ENCODE results near the gene PNMT.

The PNMT gene

GRCh38 chr17:39629494-39629880 lies 38.8 kb upstream of the PNMT start (continued):
- no peak for TF ChIP-seq PRDM2 (tag by site-specific recombination; IDR thresholded peaks at IDR 0.05; ENCODE audit: borderline replicate concordance)
- TF ChIP-seq GLIS2 (tag by site-specific recombination; IDR thresholded peaks at IDR 0.05) = peak; percentile 40; the same call in 1 of the 2 replicates
- TF ChIP-seq ZSCAN5A (tag by site-specific recombination; IDR thresholded peaks at IDR 0.05) = no peak

DNA sequence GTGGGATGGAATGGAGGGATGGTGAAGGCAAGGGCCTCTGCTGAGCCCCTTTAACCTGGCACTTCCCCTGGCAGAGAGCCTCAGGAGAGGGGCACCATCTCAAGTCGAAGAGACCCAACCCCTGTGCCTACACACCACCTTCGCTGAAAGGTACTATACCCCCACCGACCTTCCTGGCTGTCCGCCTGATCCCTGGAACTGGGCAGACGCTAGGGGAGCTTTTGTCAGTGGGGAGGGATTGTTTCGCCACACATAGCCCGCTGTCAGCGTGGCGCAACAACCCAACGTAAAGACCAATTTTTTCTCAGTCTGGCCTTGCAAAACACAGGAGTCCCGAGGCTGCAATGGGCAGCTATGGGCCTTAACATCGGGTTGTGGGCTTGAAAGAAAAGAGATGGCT lies 38.4 kb upstream of the PNMT start:
- H3K27ac ChIP-seq (ENCODE audit: extremely low read depth, low read depth, low read length) = no peak overlapping the region
- no peak overlapping the region for H3K4me3 ChIP-seq (ENCODE audit: low read depth, low read length)
- CTCF ChIA-PET = interaction anchor here (0.6 to 14.6 kb wide), 4 partner anchors 8 to 133 kb away, joined by 3 to 311 read pairs (median 4); partner anchors contain the start of gene MIEN1
- POLR2A ChIA-PET = interaction anchor here (1.9 kb wide), 1 partner anchor 70 kb away, joined by 6 read pairs; the partner anchor contains the start of gene ERBB2
- H3K4me1 ChIP-seq (ENCODE audit: control insufficient read depth, insufficient read depth, low read length) = peaks cover 7% of the 10 kb centered on the region
- no peaks in the 10 kb centered on the region for H3K36me3 ChIP-seq (ENCODE audit: control insufficient read depth in 2 of 2, insufficient read depth in 1 of 2, low read length in 2 of 2)
- no peaks in the 10 kb centered on the region for H3K9me3 ChIP-seq (ENCODE audit: control insufficient read depth, insufficient read depth, low read depth, low read length)
- TF ChIP-seq ZNF514 (tag by site-specific recombination; IDR thresholded peaks at IDR 0.05) = no peak
- TF ChIP-seq ZNF311 (tag by site-specific recombination; IDR thresholded peaks at IDR 0.05; ENCODE audit: borderline replicate concordance) = no peak
- TF ChIP-seq ZNF600 (tag by site-specific recombination; IDR thresholded peaks at IDR 0.05) = peak; percentile 23; the same call in 1 of the 2 replicates

DNA sequence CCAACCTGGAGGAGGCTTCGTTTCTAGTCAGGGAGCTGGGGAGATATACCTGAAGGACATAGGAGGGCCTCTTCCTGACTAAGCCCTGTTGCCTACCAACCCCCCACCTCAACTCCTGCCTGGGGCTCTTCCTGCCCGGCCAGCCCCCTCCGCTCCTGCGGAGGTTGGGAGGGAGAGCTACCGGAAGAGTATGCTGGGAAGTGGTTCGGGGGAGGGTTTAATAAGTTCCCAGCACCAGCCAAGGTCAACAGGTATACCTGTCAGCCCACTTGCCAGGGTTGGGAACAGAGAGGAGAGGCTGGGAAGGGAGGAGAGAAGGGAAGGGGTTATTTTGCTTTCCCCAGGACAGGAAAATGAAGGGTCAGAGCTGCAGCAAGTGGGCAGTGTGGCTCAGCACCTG lies 36.9 kb upstream of the PNMT start:
- Histone ChIP-seq H3K9me3 (ENCODE audit: control insufficient read depth, insufficient read depth, low read depth, low read length) (no peaks in the 10 kb centered on the region), H3K4me3 (ENCODE audit: low read depth, low read length) (no peak overlapping the region), H3K4me1 (ENCODE audit: control insufficient read depth, insufficient read depth, low read length) (peaks cover 10% of the 10 kb centered on the region), H3K27ac (ENCODE audit: extremely low read depth, low read depth, low read length) (no peak overlapping the region; the same call in 1 of the 2 replicates), H3K36me3 (ENCODE audit: control insufficient read depth in 2 of 2, insufficient read depth in 1 of 2, low read length in 2 of 2) (no peaks in the 10 kb centered on the region)
- POLR2A ChIA-PET = interaction anchor here (1.0 to 1.9 kb wide), 3 partner anchors 12 to 68 kb away, joined by 3 to 6 read pairs (median 6); partner anchors contain the start of gene ERBB2
- TF ChIP-seq ZSCAN16 (tag by site-specific recombination; IDR thresholded peaks at IDR 0.05) (no peak), SCRT2 (tag by site-specific recombination; IDR thresholded peaks at IDR 0.05) (peak; percentile 83), ZNF341 (tag by site-specific recombination; IDR thresholded peaks at IDR 0.05; ENCODE audit: low read depth) (peak; percentile 86)
- CTCF ChIA-PET = interaction anchor here (0.6 to 14.6 kb wide), 13 partner anchors 10 to 537 kb away, joined by 3 to 311 read pairs (median 6); partner anchors contain the start of gene MIEN1

DNA sequence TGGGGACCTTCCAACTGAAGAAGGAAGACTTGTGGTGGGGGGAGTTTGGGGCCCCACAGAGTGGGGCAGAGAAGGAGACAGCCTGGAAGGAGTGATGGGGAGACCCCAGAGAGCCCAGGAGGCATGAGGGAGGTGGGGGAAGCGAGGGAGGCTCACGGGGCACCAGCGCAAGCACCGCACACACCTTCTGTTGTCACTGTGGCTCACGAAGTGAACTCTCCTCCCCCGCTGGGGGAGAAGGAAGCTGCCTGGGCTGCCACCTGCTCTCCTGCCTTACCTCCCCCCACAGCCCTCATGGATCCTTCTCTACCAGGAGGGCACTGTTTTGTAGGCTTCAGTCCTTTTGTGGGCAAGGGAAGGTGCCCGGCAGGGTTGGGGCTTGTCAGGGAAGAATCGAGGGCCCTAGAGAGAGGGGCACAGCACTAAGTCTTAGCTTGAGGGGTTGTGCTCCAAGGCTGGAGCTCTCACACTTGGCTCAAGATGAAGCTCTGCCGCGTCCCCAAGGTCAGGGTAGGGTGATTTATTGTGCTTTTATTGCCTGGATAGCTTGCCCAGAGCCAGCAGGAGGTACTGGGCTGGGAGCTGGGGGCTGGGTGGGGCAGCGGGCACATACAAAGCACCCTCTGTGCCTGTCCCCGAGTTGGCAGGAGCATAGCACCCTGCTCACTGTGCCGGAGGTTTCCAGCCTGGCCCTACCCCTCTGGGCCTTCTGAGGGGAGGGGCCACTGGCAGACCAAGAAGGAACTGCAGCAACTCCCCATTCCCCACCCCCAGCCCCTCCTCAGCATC lies 35.9 kb upstream of the PNMT start:
- ChIA-PET CTCF (interaction anchor here (0.6 to 14.6 kb wide), 15 partner anchors 10 to 428 kb away, joined by 3 to 311 read pairs (median 5); partner anchors contain the start of gene MIEN1), POLR2A (interaction anchor here (0.8 to 2.4 kb wide), 2 partner anchors 10 to 96 kb away, joined by 3 to 7 read pairs; no protein-coding TSS in a partner anchor)
- Histone ChIP-seq H3K27ac (ENCODE audit: extremely low read depth, low read depth, low read length) (no peak overlapping the region), H3K9me3 (ENCODE audit: control insufficient read depth, insufficient read depth, low read depth, low read length) (no peaks in the 10 kb centered on the region), H3K36me3 (ENCODE audit: control insufficient read depth in 2 of 2, insufficient read depth in 1 of 2, low read length in 2 of 2) (no peaks in the 10 kb centered on the region), H3K4me1 (ENCODE audit: control insufficient read depth, insufficient read depth, low read length) (peaks cover 12% of the 10 kb centered on the region), H3K4me3 (ENCODE audit: low read depth, low read length) (no peak overlapping the region)
- TF ChIP-seq ZIC2 (tag by site-specific recombination; IDR thresholded peaks at IDR 0.05) (peak; percentile 50), ZNF776 (tag by site-specific recombination; IDR thresholded peaks at IDR 0.05; ENCODE audit: borderline replicate concordance) (no peak)
- TF ChIP-seq, protein P1, sequence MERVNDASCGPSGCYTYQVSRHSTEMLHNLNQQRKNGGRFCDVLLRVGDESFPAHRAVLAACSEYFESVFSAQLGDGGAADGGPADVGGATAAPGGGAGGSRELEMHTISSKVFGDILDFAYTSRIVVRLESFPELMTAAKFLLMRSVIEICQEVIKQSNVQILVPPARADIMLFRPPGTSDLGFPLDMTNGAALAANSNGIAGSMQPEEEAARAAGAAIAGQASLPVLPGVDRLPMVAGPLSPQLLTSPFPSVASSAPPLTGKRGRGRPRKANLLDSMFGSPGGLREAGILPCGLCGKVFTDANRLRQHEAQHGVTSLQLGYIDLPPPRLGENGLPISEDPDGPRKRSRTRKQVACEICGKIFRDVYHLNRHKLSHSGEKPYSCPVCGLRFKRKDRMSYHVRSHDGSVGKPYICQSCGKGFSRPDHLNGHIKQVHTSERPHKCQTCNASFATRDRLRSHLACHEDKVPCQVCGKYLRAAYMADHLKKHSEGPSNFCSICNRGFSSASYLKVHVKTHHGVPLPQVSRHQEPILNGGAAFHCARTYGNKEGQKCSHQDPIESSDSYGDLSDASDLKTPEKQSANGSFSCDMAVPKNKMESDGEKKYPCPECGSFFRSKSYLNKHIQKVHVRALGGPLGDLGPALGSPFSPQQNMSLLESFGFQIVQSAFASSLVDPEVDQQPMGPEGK (tag by site-specific recombination; IDR thresholded peaks at IDR 0.05) = peak; percentile 20; the same call in 1 of the 2 replicates
- TF ChIP-seq, protein P2, sequence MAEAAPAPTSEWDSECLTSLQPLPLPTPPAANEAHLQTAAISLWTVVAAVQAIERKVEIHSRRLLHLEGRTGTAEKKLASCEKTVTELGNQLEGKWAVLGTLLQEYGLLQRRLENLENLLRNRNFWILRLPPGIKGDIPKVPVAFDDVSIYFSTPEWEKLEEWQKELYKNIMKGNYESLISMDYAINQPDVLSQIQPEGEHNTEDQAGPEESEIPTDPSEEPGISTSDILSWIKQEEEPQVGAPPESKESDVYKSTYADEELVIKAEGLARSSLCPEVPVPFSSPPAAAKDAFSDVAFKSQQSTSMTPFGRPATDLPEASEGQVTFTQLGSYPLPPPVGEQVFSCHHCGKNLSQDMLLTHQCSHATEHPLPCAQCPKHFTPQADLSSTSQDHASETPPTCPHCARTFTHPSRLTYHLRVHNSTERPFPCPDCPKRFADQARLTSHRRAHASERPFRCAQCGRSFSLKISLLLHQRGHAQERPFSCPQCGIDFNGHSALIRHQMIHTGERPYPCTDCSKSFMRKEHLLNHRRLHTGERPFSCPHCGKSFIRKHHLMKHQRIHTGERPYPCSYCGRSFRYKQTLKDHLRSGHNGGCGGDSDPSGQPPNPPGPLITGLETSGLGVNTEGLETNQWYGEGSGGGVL (tag by site-specific recombination; IDR thresholded peaks at IDR 0.05) = peak; percentile 73
